NCI-H524 treated with DMSO at 0.1 percent for 48 hours (cell line): ENCODE data around the gene COL4A2.
"Not testable (repeated sequence)": the region's sequence is repeated elsewhere in the genome, so short reads cannot be mapped to it uniquely, and the experiment has no call there.

ENCODE experiments used
- DNase-seq: peaks from one replicate; lab custom pipeline; 2025; lab: John Stamatoyannopoulos, UW

The COL4A2 gene

GRCh38 chr13:110496281-110496680 is 189.2 kb downstream of the COL4A2 start:
- DNase-seq: no peak

GRCh38 chr13:110497003-110497402 is 189.9 kb downstream of the COL4A2 start:
- no peak for DNase-seq

- not testable (repeated sequence) for DNase-seq
These were observed 190.8 kb downstream of the COL4A2 start for GRCh38 chr13:110497896-110498295.

- DNase-seq: no peak
These were observed 191.2 kb downstream of the COL4A2 start for GRCh38 chr13:110498327-110498726.

GRCh38 chr13:110498765-110499164 is 191.7 kb downstream of the COL4A2 start:
- no peak for DNase-seq

GRCh38 chr13:110499621-110500281 is 192.7 kb downstream of the COL4A2 start:
- DNase-seq: peak; percentile 92

- no peak for DNase-seq
These were observed 193.3 kb downstream of the COL4A2 start for GRCh38 chr13:110500341-110500740.

- DNase-seq: no peak
These were observed 194.1 kb downstream of the COL4A2 start for GRCh38 chr13:110501188-110501587.

GRCh38 chr13:110503037-110503901 is 196.2 kb downstream of the COL4A2 start:
- DNase-seq: no peak

- DNase-seq: no peak
These were observed 197.0 kb downstream of the COL4A2 start for GRCh38 chr13:110503979-110504499.

- DNase-seq: no peak
These were observed 198.5 kb downstream of the COL4A2 start for GRCh38 chr13:110505594-110505993.

- DNase-seq: no peak
These were observed 199.3 kb downstream of the COL4A2 start for GRCh38 chr13:110506396-110506795.

GRCh38 chr13:110506859-110507566 is 199.9 kb downstream of the COL4A2 start:
- no peak for DNase-seq

GRCh38 chr13:110507678-110508381 is 200.7 kb downstream of the COL4A2 start:
- no peak for DNase-seq

GRCh38 chr13:110509478-110509926 is 202.4 kb downstream of the COL4A2 start:
- peak; percentile 52 for DNase-seq

GRCh38 chr13:110509971-110510786 is 203.1 kb downstream of the COL4A2 start:
- DNase-seq: peak; percentile 52

- DNase-seq: no peak
These were observed 204.6 kb downstream of the COL4A2 start for GRCh38 chr13:110511509-110512181.

- DNase-seq: no peak
These were observed 205.2 kb downstream of the COL4A2 start for GRCh38 chr13:110512198-110512740.

GRCh38 chr13:110516500-110516899 is 209.4 kb downstream of the COL4A2 start:
- DNase-seq: no peak
